A549 (cell line): Measurements from ENCODE around the gene PAFAH1B2.

Experiments used
- CTCF ChIP-seq: fragments of >200 bp; sonication (Bioruptor Twin); formaldehyde crosslinking; IDR thresholded peaks from 3 replicates; pipeline ENCODE4 v1.5.1; 2016
- FOSB ChIP-seq: fragments of 250-450 bp; sonication (Bioruptor Pico); IDR thresholded peaks from 2 replicates; pipeline ENCODE4 v1.5.0; 2020; ENCODE audit warnings: mild to moderate bottlenecking, moderate library complexity
- JUN ChIP-seq, 2 experiments: fragments of >200 bp; sonication (Bioruptor Twin); formaldehyde crosslinking; IDR thresholded peaks; 2 replicates in 1 of 2; 3 replicates in 1 of 2; pipeline ENCODE4 v1.6.1; 2016 to 2017
- POLR2AphosphoS2 ChIP-seq: conservative IDR thresholded peaks from 2 replicates; pipeline ENCODE4 v1.6.1; 2012; ENCODE audit warnings: low read length, improper control_type of control experiment, inconsistent platforms
- RARB ChIP-seq: fragments of 250-450 bp; sonication (Bioruptor Pico); IDR thresholded peaks from 2 replicates; pipeline ENCODE4 v1.8.0; 2021; ENCODE audit warnings: mild to moderate bottlenecking, moderate library complexity

GRCh38 chr11:117191680-117192400, 47.8 kb downstream of the PAFAH1B2 start:
- TF ChIP-seq CTCF (no peak), JUN (IDR thresholded peaks at IDR 0.05) (no peak), POLR2AphosphoS2 (no peak), FOSB (CRISPR knock-in tag) (no peak), RARB (CRISPR knock-in tag) (no peak)
